Neuronal stem cell (in vitro differentiated cells): ENCODE measurements around the gene CDK17. TPM values are rescaled to one million over a fixed set of nuclear protein-coding genes. Genes with fewer than 3 reads are reported as not detected.

ENCODE experiments used
- DNase-seq: peaks from one replicate; pipeline ENCODE4 v3.0.0-alpha.2; 2013; ENCODE audit warnings: low spot score
- H2AFZ ChIP-seq: one replicate; pipeline ENCODE4 v1.6.1; 2013; ENCODE audit warnings: mild to moderate bottlenecking, low read length, inconsistent platforms
- H2AK5ac ChIP-seq: 2 replicates; pipeline ENCODE4 v1.6.1; 2013; ENCODE audit warnings: low read depth, mild to moderate bottlenecking, inconsistent platforms, low read length, moderate library complexity, mixed read lengths
- H2BK120ac ChIP-seq: 2 replicates; pipeline ENCODE4 v1.6.1; 2013; ENCODE audit warnings: low read depth, mild to moderate bottlenecking, inconsistent platforms, low read length, moderate library complexity, mixed read lengths
- H2BK12ac ChIP-seq: one replicate; pipeline ENCODE4 v1.6.1; 2013; ENCODE audit warnings: low read length, inconsistent platforms
- H2BK15ac ChIP-seq: 2 replicates; pipeline ENCODE4 v1.6.1; 2013; ENCODE audit warnings: mild to moderate bottlenecking, low read length, inconsistent platforms, mixed read lengths
- H2BK5ac ChIP-seq: one replicate; pipeline ENCODE4 v1.6.1; 2013; ENCODE audit warnings: inconsistent platforms, mild to moderate bottlenecking, low read length, moderate library complexity
- H3K14ac ChIP-seq: one replicate; pipeline ENCODE4 v1.6.1; 2013; ENCODE audit warnings: low read length, inconsistent platforms
- H3K18ac ChIP-seq: 2 replicates; pipeline ENCODE4 v1.6.1; 2013; ENCODE audit warnings: low read length, inconsistent platforms
- H3K23ac ChIP-seq: 2 replicates; pipeline ENCODE4 v1.6.1; 2013; ENCODE audit warnings: low read depth, mild to moderate bottlenecking, mixed read lengths, low read length, inconsistent platforms; ENCODE audit not compliant: poor library complexity
- H3K27ac ChIP-seq: replicated peaks from 3 replicates; pipeline ENCODE4 v1.5.1; 2013; ENCODE audit warnings: low read length, inconsistent platforms
- H3K27me3 ChIP-seq, 3 experiments: 2 replicates each; pipeline ENCODE4 v1.6.1; 2013; ENCODE audit warnings: low read length in 3 of 3, mild to moderate bottlenecking in 2 of 3, inconsistent platforms in 1 of 3, low read depth in 1 of 3, mixed read lengths in 1 of 3, moderate library complexity in 1 of 3; ENCODE audit not compliant: control insufficient read depth in 3 of 3, insufficient read depth in 3 of 3
- H3K36me3 ChIP-seq, 2 donors: replicated peaks in 1 of 2; 2 replicates each; pipeline ENCODE4 v1.6.1; 2013; ENCODE audit warnings: low read length in 2 of 2; ENCODE audit not compliant: control insufficient read depth in 2 of 2, insufficient read depth in 2 of 2
- H3K4ac ChIP-seq: 2 replicates; pipeline ENCODE4 v1.6.1; 2013; ENCODE audit warnings: inconsistent platforms, mild to moderate bottlenecking, low read length, moderate library complexity
- H3K4me1 ChIP-seq, 2 donors: 1 replicate in 1 of 2; 2 replicates in 1 of 2; pipeline ENCODE4 v1.6.1; 2013; ENCODE audit warnings: low read length in 2 of 2, low read depth in 1 of 2; ENCODE audit not compliant: control insufficient read depth in 2 of 2, insufficient read depth in 1 of 2
- H3K4me2 ChIP-seq: one replicate; pipeline ENCODE4 v1.6.1; 2013; ENCODE audit warnings: mild to moderate bottlenecking, low read length, inconsistent platforms; ENCODE audit not compliant: insufficient read depth, poor library complexity, severe bottlenecking
- H3K4me3 ChIP-seq, 2 donors: 2 replicates each; pipeline ENCODE4 v1.5.1; 2013; ENCODE audit warnings: low read length in 2 of 2, mild to moderate bottlenecking in 2 of 2, inconsistent platforms in 1 of 2, moderate library complexity in 1 of 2
- H3K79me1 ChIP-seq: one replicate; pipeline ENCODE4 v1.6.1; 2013; ENCODE audit warnings: low read depth, mild to moderate bottlenecking, inconsistent platforms, low read length, moderate library complexity
- H3K9ac ChIP-seq: one replicate; pipeline ENCODE4 v1.6.1; 2013; ENCODE audit warnings: mild to moderate bottlenecking, low read depth, low read length, inconsistent platforms; ENCODE audit not compliant: poor library complexity
- H3K9me3 ChIP-seq, 2 donors: replicated peaks in 1 of 2; 2 replicates each; pipeline versions ENCODE3 to v1.6.1; 2013; ENCODE audit warnings: low read length in 2 of 2, mild to moderate bottlenecking in 2 of 2, inconsistent platforms in 1 of 2, low read depth in 1 of 2, mixed read lengths in 1 of 2, moderate library complexity in 1 of 2; ENCODE audit not compliant: control insufficient read depth in 2 of 2, insufficient read depth in 1 of 2
- H4K8ac ChIP-seq: one replicate; pipeline ENCODE4 v1.6.1; 2013; ENCODE audit warnings: low read depth, mild to moderate bottlenecking, inconsistent platforms, low read length, moderate library complexity
- H4K91ac ChIP-seq: one replicate; pipeline ENCODE4 v1.6.1; 2013; ENCODE audit warnings: low read length, low read depth, mild to moderate bottlenecking, inconsistent platforms; ENCODE audit not compliant: poor library complexity
- WGBS, 2 donors: extraction: QIAGEN DNeasy Blood & Tissue Kit; methylation state at CpG; one replicate each; pipeline ENCODE4 v1.1.7; 2013; ENCODE audit warnings: missing lambda C conversion rate in 2 of 2, mixed read lengths in 1 of 2; ENCODE audit not compliant: insufficient read length in 2 of 2, insufficient replicate concordance in 1 of 2; ENCODE audit errors: extremely low coverage in 2 of 2; 5-methylcytosine and 5-hydroxymethylcytosine counted together
- small RNA-seq: library from polyadenylated mRNA; stranded (forward); fragments of <200 nt; extraction: miRNeasy Mini kit (QIAGEN cat#:217004); gene quantifications from one replicate; pipeline ENCODE3, GENCODE V24; 2013; ENCODE audit not compliant: insufficient read depth

Gene CDK17

DNA sequence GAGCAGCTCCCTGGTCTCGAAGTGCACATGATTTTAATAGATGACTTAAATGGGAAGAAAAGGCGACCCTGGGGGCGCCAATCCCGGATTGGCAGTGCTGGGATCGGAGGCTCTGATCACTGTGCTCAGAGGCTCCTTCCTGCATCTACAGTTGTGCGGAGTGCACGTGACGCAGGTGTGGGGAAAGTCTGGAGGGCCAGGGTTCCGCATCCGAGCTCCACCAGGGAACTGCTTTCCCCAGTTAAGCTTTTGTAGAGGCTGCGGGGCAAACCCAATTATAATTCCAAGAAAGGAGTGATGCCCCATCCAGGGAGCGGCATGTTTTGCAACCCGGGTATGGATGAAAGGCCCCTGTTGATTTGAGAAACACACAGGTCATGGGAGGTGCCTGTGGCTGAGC is 169.6 kb downstream of the CDK17 start:
- Histone ChIP-seq H2BK5ac (no peak overlapping the region), H2AK5ac (no peak overlapping the region), H3K9ac (no peak overlapping the region), H4K8ac (no peak overlapping the region), H3K23ac (no peak overlapping the region), H3K14ac (no peak overlapping the region), H3K27ac (no peak overlapping the region), H2BK120ac (no peak overlapping the region), H3K79me1 (no peaks in the 10 kb centered on the region), H3K36me3 (no peaks in the 10 kb centered on the region), H3K4me1 (peaks cover 0 to 2% of the 10 kb centered on the region in 2 donors), H3K4me2 (no peak overlapping the region), H3K4me3 (no peak overlapping the region), H2BK12ac (no peak overlapping the region), H4K91ac (no peak overlapping the region), H3K4ac (no peak overlapping the region), H3K27me3 (no peaks in the 10 kb centered on the region), H3K9me3 (no peaks in the 10 kb centered on the region), H2AFZ (no peak overlapping the region), H3K18ac (no peak overlapping the region), H2BK15ac (no peak overlapping the region)
- no peak for DNase-seq
- no CpG with 5 or more reads among the region's 13 CpGs for WGBS, 2 donors

DNA sequence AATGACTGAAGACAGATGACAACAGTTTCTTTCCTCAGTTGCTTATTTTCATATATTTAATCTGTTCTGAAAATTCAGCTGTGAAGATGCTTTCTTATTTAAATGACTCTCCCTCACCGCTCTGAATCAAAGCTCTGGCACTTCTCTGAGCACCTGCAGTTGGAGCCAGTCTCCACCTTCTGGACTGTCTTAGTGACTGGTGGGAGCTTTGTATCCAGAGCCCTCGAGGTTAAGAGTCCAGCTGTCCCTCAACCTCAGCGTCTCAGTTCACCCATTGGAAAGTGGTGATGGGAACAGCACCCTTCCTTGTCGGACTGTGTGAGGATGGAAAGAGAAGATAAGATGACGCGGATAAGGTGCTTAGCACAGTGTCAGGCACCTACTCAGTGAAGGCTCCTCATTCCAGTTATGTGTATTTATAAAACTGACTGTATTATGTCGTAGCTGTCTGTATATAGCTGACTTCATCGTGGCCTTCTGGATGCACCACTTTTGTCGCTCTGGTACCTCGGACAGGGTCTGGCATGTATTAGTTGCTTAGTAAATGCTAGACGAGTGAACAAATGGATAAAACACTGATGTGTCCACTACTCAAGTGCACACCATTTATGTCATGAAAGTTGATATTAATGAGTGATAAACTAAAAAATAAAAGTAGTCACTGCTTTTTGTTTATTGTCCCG is 171.5 kb downstream of the CDK17 start:
- Histone ChIP-seq H4K91ac (no peak overlapping the region), H3K27me3 (no peaks in the 10 kb centered on the region), H3K4me2 (no peak overlapping the region), H2BK120ac (no peak overlapping the region), H4K8ac (no peak overlapping the region), H3K23ac (no peak overlapping the region), H3K9me3 (no peaks in the 10 kb centered on the region), H3K4me3 (no peak overlapping the region), H2BK15ac (no peak overlapping the region), H3K4me1 (peaks cover 0 to 2% of the 10 kb centered on the region in 2 donors), H3K14ac (no peak overlapping the region), H3K27ac (no peak overlapping the region), H2BK12ac (no peak overlapping the region), H3K9ac (no peak overlapping the region), H3K36me3 (no peaks in the 10 kb centered on the region), H2BK5ac (no peak overlapping the region), H3K79me1 (no peaks in the 10 kb centered on the region), H3K4ac (no peak overlapping the region), H2AFZ (no peak overlapping the region), H2AK5ac (no peak overlapping the region), H3K18ac (no peak overlapping the region)
- no peak for DNase-seq
- WGBS, 2 donors: no CpG with 5 or more reads among the region's 12 CpGs

Small RNA genes lying within 50 kb of the gene (small RNA-seq; reads per million reads assigned to genes)
- gene RN7SKP11: not detected
- gene RNU4-24P: not detected
